Transverse colon (tissue), 4 donors: ENCODE data around the gene CLEC5A. TPM values are rescaled to one million over a fixed set of nuclear protein-coding genes. Genes with fewer than 3 reads are reported as not detected.

ENCODE experiments used
- DNase-seq: peaks from one replicate; pipeline ENCODE4 v3.0.0-alpha.2; 2019
- H3K27ac ChIP-seq, 4 donors: fragments of 200-600 bp; sonication (generic); 2 replicates each; pipeline ENCODE4 v1.5.1; 2016 to 2018; ENCODE audit warnings: inconsistent platforms in 4 of 4
- H3K27me3 ChIP-seq: fragments of 200-600 bp; sonication (generic); 2 replicates; pipeline ENCODE4 v1.5.1; 2017; ENCODE audit warnings: inconsistent platforms
- H3K36me3 ChIP-seq, 4 donors: fragments of 200-600 bp; sonication (generic); 2 replicates each; pipeline ENCODE4 v1.5.1; 2017 to 2019; ENCODE audit warnings: inconsistent platforms in 4 of 4
- H3K4me1 ChIP-seq, 4 donors: fragments of 200-600 bp; sonication (generic); 2 replicates each; pipeline ENCODE4 v1.5.1; 2017 to 2020; ENCODE audit warnings: inconsistent platforms in 4 of 4
- H3K4me3 ChIP-seq, 4 donors: fragments of 200-600 bp; sonication (generic); 1 replicate in 1 of 4; 2 replicates in 3 of 4; pipeline versions ENCODE4 v1.5.1 to v1.6.1; 2017 to 2019; ENCODE audit warnings: inconsistent platforms in 4 of 4
- H3K9me3 ChIP-seq, 2 donors: fragments of 200-600 bp; sonication (generic); 2 replicates each; pipeline ENCODE4 v1.5.1; 2017 to 2019; ENCODE audit warnings: inconsistent platforms in 2 of 2
- EP300 ChIP-seq: sonication (generic); formaldehyde crosslinking; IDR thresholded peaks from one replicate; pipeline ENCODE4 v1.6.1; 2017; ENCODE audit warnings: antibody characterized with exemption, low read depth
- POLR2A ChIP-seq: fragments of 450-650 bp; IDR thresholded peaks from one replicate; pipeline ENCODE4 v1.6.1; 2016; ENCODE audit warnings: antibody characterized with exemption, mild to moderate bottlenecking, moderate library complexity
- POLR2AphosphoS5 ChIP-seq, 3 donors: sonication (generic); formaldehyde crosslinking; IDR thresholded peaks; one replicate each; pipeline ENCODE4 v1.6.1; 2016; ENCODE audit warnings: antibody characterized with exemption in 3 of 3
- WGBS, 2 donors: methylation state at CpG; one replicate each; pipeline ENCODE4 v1.1.5; 2018; ENCODE audit warnings: low coverage in 1 of 2; 5-methylcytosine and 5-hydroxymethylcytosine counted together
- in situ Hi-C, 4 donors: fragments of 200-750 bp; cut with MboI; loops; one replicate each; pipeline versions ENCODE4 v1.15.0 to v1.15.1; 2017; ENCODE audit warnings: low sequenced_read_pairs in 3 of 4, low pct_ligation_motif_present in 1 of 4, low pct_unique_long_range_greater_than_20kb in 1 of 4
- intact Hi-C: fragments of 100-400 bp; cut with DNase I; formaldehyde crosslinking; loops from one replicate; pipeline ENCODE4 v1.15.1; 2023; ENCODE audit warnings: low total_unique reads
- total RNA-seq, 4 donors: library from RNA; depleted of rRNA; stranded (reverse); fragments of >200 nt; gene quantifications; one replicate each; pipeline ENCODE4 v1.1.0, GENCODE V29; 2016
- TF ChIP-seq, protein P1 (sequence below), 5 experiments: fragments of 200-600 bp in 3 of 5; fragments of 450-650 bp in 2 of 5; sonication (generic) in 3 of 5; IDR thresholded peaks; 1 replicate in 2 of 5; 2 replicates in 3 of 5; pipeline ENCODE4 v1.5.1; 2016 to 2017; ENCODE audit warnings: antibody characterized with exemption in 5 of 5, inconsistent platforms in 3 of 5, mild to moderate bottlenecking in 2 of 5, moderate library complexity in 1 of 5

The CLEC5A gene
- total RNA-seq, 4 donors from 2014 or later: 0.48 TPM; not detected in 3

DNA sequence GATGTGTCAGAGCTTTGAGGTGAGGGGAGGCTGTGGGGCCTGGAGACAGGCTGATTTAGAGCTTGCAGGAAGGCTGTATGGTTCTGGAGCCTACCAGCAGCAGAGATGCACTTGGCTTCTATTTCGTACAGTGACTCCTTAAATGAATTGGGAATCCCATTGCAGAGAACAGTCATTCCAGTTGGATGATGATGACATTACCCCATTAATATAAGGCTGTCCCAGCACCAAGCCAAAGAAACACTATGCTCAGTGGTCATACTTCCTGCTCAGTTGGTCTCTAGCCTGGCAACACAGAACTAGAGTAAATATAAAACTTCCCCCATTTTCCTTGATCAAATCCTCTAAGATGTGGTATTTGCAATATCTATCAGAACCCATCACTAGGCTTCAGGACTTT is 5.7 kb upstream of the CLEC5A start:
- H3K27me3 ChIP-seq: no peaks in the 10 kb centered on the region
- TF ChIP-seq POLR2AphosphoS5 (IDR thresholded peaks at IDR 0.05): no peak
- TF ChIP-seq, protein P1, sequence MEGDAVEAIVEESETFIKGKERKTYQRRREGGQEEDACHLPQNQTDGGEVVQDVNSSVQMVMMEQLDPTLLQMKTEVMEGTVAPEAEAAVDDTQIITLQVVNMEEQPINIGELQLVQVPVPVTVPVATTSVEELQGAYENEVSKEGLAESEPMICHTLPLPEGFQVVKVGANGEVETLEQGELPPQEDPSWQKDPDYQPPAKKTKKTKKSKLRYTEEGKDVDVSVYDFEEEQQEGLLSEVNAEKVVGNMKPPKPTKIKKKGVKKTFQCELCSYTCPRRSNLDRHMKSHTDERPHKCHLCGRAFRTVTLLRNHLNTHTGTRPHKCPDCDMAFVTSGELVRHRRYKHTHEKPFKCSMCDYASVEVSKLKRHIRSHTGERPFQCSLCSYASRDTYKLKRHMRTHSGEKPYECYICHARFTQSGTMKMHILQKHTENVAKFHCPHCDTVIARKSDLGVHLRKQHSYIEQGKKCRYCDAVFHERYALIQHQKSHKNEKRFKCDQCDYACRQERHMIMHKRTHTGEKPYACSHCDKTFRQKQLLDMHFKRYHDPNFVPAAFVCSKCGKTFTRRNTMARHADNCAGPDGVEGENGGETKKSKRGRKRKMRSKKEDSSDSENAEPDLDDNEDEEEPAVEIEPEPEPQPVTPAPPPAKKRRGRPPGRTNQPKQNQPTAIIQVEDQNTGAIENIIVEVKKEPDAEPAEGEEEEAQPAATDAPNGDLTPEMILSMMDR (IDR thresholded peaks at IDR 0.05): no peak
- no peak for TF ChIP-seq POLR2A
- TF ChIP-seq EP300: no peak
- no peaks in the 10 kb centered on the region for H3K36me3 ChIP-seq
- no peaks in the 10 kb centered on the region for H3K9me3 ChIP-seq
- H3K4me3 ChIP-seq: no peak overlapping the region
- H3K27ac ChIP-seq: no peak overlapping the region
- DNase-seq: no peak
- WGBS, 2 donors: 83 to 91% methylated on average over 1 of the region's 1 CpG
- intact Hi-C loops: no loop called here
- no peaks in the 10 kb centered on the region for H3K4me1 ChIP-seq
- in situ Hi-C loops: loop anchor here in 1 of 4 donors (25.0 kb wide), 1 partner anchor 235 kb away; no protein-coding TSS in a partner anchor

DNA sequence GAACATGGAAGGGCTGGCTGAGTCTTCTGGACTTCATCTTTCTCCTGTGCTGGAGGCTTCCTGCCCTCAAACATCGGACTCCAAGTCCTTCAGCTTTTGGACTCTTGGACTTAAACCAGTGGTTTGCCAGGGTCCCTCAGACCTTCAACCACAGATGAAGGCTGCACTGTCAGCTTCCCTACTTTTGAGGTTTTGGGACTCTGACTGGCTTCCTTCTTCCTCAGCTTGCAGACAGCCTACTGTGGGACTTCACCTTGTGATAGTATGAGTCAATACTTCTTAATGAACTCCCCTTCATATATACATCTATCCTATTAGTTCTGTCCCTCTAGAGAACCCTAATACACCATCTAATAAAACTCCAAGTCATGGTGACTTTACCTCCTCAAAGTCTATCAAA is 4.0 kb upstream of the CLEC5A start:
- Histone ChIP-seq H3K4me3 (no peak overlapping the region), H3K9me3 (no peaks in the 10 kb centered on the region), H3K36me3 (no peaks in the 10 kb centered on the region), H3K27me3 (no peaks in the 10 kb centered on the region), H3K4me1 (no peaks in the 10 kb centered on the region), H3K27ac (no peak overlapping the region)
- no peak for DNase-seq
- 82% methylated on average over 1 of the region's 1 CpG; no CpG with 5 or more reads in 1 of the 2 donors for WGBS, 2 donors
- in situ Hi-C loops (loop anchor here in 1 of 4 donors (25.0 kb wide), 1 partner anchor 236 kb away; no protein-coding TSS in a partner anchor), intact Hi-C loops (no loop called here)
- TF ChIP-seq POLR2AphosphoS5 (IDR thresholded peaks at IDR 0.05) (no peak), POLR2A (no peak), EP300 (no peak)
- TF ChIP-seq, protein P1 (IDR thresholded peaks at IDR 0.05): no peak

DNA sequence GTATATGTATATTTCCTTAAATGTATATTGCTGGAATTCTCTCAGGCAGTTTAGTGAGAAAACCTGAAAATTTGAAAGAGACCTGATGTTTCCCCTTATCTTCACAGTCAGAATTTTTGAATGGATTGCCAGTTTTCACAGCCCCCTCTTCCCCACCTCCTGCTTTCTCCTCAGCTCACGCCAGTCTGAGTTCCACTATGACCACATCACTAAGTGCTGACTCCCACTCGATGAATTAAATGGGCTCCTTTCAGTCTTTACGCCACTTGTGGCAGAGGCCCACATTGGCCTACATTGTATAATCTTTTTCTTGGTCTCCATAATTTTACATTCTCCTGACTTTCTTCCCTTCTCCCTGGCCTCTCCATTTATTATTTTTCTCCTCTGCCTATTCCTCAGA is 3.1 kb upstream of the CLEC5A start:
- in situ Hi-C loops: loop anchor here in 1 of 4 donors (25.0 kb wide), 1 partner anchor 237 kb away; no protein-coding TSS in a partner anchor
- H3K27ac ChIP-seq: no peak overlapping the region
- no peaks in the 10 kb centered on the region for H3K4me1 ChIP-seq
- no peaks in the 10 kb centered on the region for H3K36me3 ChIP-seq
- DNase-seq: no peak
- no peaks in the 10 kb centered on the region for H3K27me3 ChIP-seq
- intact Hi-C loops: no loop called here
- no peak overlapping the region for H3K4me3 ChIP-seq
- H3K9me3 ChIP-seq: no peaks in the 10 kb centered on the region
- no peak for TF ChIP-seq POLR2AphosphoS5 (IDR thresholded peaks at IDR 0.05)
- no peak for TF ChIP-seq POLR2A
- TF ChIP-seq EP300: no peak
- TF ChIP-seq, protein P1 (IDR thresholded peaks at IDR 0.05): no peak
- WGBS, 2 donors: 74 to 84% methylated on average over 3 of the region's 3 CpGs

DNA sequence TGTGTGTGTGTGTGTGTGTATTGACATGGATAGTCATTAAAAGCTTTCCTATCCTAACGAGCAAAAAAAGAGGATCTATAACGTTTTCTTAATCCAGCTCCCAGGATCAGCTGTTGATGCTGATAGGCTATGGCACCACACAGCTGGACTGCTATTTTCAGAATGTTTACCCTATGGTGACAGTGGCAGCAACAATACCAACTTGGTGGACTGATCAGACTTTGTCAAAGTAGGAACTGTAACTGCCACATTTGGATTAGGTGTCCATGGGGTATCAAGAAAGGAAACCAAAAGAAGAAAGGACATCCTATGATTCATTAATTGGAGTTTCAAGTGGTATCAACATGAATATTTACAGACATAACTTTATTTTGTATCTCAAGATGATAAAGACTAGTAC is 2.7 kb upstream of the CLEC5A start:
- Histone ChIP-seq H3K4me1 (no peaks in the 10 kb centered on the region), H3K27me3 (no peaks in the 10 kb centered on the region), H3K9me3 (no peaks in the 10 kb centered on the region), H3K36me3 (no peaks in the 10 kb centered on the region), H3K27ac (no peak overlapping the region), H3K4me3 (no peak overlapping the region)
- no peak for DNase-seq
- in situ Hi-C loops: no loop called here
- TF ChIP-seq POLR2A: no peak
- no peak for TF ChIP-seq POLR2AphosphoS5 (IDR thresholded peaks at IDR 0.05)
- TF ChIP-seq, protein P1 (IDR thresholded peaks at IDR 0.05): no peak
- no peak for TF ChIP-seq EP300
- WGBS, 2 donors: 27 to 50% methylated on average over 1 to 2 of the region's 2 CpGs
- intact Hi-C loops: no loop called here
